ENCODE data around the gene PSMD13.

Gene PSMD13

GRCh38 chr11:292211-293121 is 55.7 kb downstream of the PSMD13 start:
- DNase-seq (ENCODE audit: insufficient read length, low spot score), result no peak
- no peak for TF ChIP-seq POLR2A (IDR thresholded peaks at IDR 0.05; ENCODE audit: low read depth, low read length)
- FAIRE-seq, result no peak

GRCh38 chr11:293271-293851 is 56.6 kb downstream of the PSMD13 start:
- FAIRE-seq (no peak), DNase-seq (ENCODE audit: insufficient read length, low spot score) (no peak)
- TF ChIP-seq POLR2A (IDR thresholded peaks at IDR 0.05; ENCODE audit: low read depth, low read length), result no peak

GRCh38 chr11:293852-294661 is 57.3 kb downstream of the PSMD13 start:
- no peak for TF ChIP-seq POLR2A (IDR thresholded peaks at IDR 0.05; ENCODE audit: low read depth, low read length)
- DNase-seq (ENCODE audit: insufficient read length, low spot score) (no peak), FAIRE-seq (no peak)

- FAIRE-seq (no peak), DNase-seq (ENCODE audit: insufficient read length, low spot score) (no peak)
These were observed 58.0 kb downstream of the PSMD13 start for GRCh38 chr11:294780-295179.

GRCh38 chr11:295351-296170 is 58.8 kb downstream of the PSMD13 start:
- FAIRE-seq (no peak), DNase-seq (ENCODE audit: insufficient read length, low spot score) (no peak)
- no peak for TF ChIP-seq POLR2A (IDR thresholded peaks at IDR 0.05; ENCODE audit: low read depth, low read length)

More at GRCh38 chr11:294780-295179, 58.0 kb downstream of the PSMD13 start:
- no peak for TF ChIP-seq POLR2A (IDR thresholded peaks at IDR 0.05; ENCODE audit: low read depth, low read length)

GRCh38 chr11:296171-297050 is 59.6 kb downstream of the PSMD13 start:
- no peak for TF ChIP-seq POLR2A (IDR thresholded peaks at IDR 0.05; ENCODE audit: low read depth, low read length)
- no peak for FAIRE-seq

GRCh38 chr11:297051-297585 is 60.3 kb downstream of the PSMD13 start:
- TF ChIP-seq POLR2A (IDR thresholded peaks at IDR 0.05; ENCODE audit: low read depth, low read length), result 0 out of 2 replicates have a peak, but pooled peaks have one; percentile 5
- DNase-seq (ENCODE audit: insufficient read length, low spot score), result no peak
- FAIRE-seq, result no peak

More at GRCh38 chr11:296171-297050, 59.6 kb downstream of the PSMD13 start:
- DNase-seq (ENCODE audit: insufficient read length, low spot score), result no peak

- FAIRE-seq, result no peak
- no peak for DNase-seq (ENCODE audit: insufficient read length, low spot score)
- no peak for TF ChIP-seq POLR2A (IDR thresholded peaks at IDR 0.05; ENCODE audit: low read depth, low read length)
These were observed 61.0 kb downstream of the PSMD13 start for GRCh38 chr11:297586-298405.

GRCh38 chr11:298406-299065 is 61.8 kb downstream of the PSMD13 start:
- TF ChIP-seq POLR2A (IDR thresholded peaks at IDR 0.05; ENCODE audit: low read depth, low read length), result no peak
- no peak for FAIRE-seq
- DNase-seq (ENCODE audit: insufficient read length, low spot score), result no peak

GRCh38 chr11:299081-299891 is 62.5 kb downstream of the PSMD13 start, which contains the start of gene IFITM5:
Gene IFITM5 (minus strand): TSS chr11:299526. CDS start chr11:299490, 36 bp downstream.
- DNase-seq (ENCODE audit: insufficient read length, low spot score) (no peak), FAIRE-seq (no peak)
- no peak for TF ChIP-seq POLR2A (IDR thresholded peaks at IDR 0.05; ENCODE audit: low read depth, low read length)
